Measurements from ENCODE around the gene DNAH6.

DNA sequence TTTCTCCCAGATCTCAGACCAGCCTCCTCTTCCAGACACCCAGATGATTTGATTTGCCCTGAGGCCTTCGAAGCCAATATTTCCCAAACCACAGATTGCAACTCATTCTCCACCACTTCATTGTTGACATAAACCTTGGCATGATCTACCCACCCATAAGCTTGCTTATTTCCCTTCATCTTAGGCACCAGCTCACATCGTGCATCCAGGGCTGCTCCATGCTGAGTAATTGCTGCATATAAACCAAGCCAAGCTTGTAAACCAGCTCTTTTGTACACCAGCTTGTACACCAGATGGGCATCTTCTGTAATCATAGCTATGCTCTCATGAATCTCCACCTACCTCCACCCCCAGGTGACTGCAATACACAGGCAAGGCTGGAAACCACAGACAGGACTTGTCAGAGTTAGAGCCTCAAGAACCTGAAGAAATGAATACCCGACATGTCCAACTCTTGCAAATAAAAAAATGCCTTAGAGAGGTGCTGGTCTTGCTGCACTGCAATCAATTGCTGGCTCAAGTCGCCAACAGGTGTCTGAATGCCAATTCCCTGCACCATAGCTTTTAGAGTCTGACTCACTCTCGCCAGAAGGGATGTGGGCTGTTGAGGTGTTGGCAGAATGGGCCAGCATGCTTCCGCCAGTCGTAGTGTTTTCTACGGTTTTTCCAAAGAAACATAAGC lies 333.1 kb downstream of the DNAH6 start:
- TF ChIP-seq, protein P1, sequence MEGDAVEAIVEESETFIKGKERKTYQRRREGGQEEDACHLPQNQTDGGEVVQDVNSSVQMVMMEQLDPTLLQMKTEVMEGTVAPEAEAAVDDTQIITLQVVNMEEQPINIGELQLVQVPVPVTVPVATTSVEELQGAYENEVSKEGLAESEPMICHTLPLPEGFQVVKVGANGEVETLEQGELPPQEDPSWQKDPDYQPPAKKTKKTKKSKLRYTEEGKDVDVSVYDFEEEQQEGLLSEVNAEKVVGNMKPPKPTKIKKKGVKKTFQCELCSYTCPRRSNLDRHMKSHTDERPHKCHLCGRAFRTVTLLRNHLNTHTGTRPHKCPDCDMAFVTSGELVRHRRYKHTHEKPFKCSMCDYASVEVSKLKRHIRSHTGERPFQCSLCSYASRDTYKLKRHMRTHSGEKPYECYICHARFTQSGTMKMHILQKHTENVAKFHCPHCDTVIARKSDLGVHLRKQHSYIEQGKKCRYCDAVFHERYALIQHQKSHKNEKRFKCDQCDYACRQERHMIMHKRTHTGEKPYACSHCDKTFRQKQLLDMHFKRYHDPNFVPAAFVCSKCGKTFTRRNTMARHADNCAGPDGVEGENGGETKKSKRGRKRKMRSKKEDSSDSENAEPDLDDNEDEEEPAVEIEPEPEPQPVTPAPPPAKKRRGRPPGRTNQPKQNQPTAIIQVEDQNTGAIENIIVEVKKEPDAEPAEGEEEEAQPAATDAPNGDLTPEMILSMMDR (IDR thresholded peaks at IDR 0.05) = no peak
- TF ChIP-seq ZFX (IDR thresholded peaks at IDR 0.05; ENCODE audit: borderline replicate concordance) = no peak

Measured in 22Rv1 (cell line).